B cell (primary cell): ENCODE measurements around the gene SCPEP1. TPM values are rescaled to one million over a fixed set of nuclear protein-coding genes. Genes with fewer than 3 reads are reported as not detected.

Experiments
- ATAC-seq: fragments of 200-7000 bp; cut with Tn5 transposase; one replicate; pipeline ENCODE4 v1.10.0; 2021; ENCODE audit warnings: low read depth, mild to moderate bottlenecking, moderate number of reproducible peaks, moderate library complexity
- CTCF ChIA-PET: fragments of 350-600 bp; sonication (Branson Sonifier 250); formaldehyde crosslinking; loops from one replicate; lab custom pipeline; 2021; ENCODE audit warnings: antibody characterized with exemption, inconsistent platforms; lab: Charles Lee
- POLR2A ChIA-PET: fragments of 350-600 bp; sonication (Branson Sonifier 250); formaldehyde crosslinking; loops from one replicate; lab custom pipeline; 2021; ENCODE audit warnings: antibody characterized with exemption; lab: Charles Lee
- DNase-seq: peaks from one replicate; pipeline ENCODE4 v3.0.0; 2013
- H2AFZ ChIP-seq: 2 replicates; pipeline ENCODE4 v1.6.1; 2012; ENCODE audit warnings: mild to moderate bottlenecking, low read depth, low read length; ENCODE audit not compliant: insufficient read depth, poor library complexity, severe bottlenecking
- H3K27ac ChIP-seq, 2 donors: 1 replicate in 1 of 2; 2 replicates in 1 of 2; pipeline ENCODE4 v1.5.1; 2012 to 2013; ENCODE audit warnings: low read length in 2 of 2, mild to moderate bottlenecking in 2 of 2, moderate library complexity in 1 of 2
- H3K27me3 ChIP-seq, 4 experiments: fragments of 200-600 bp in 1 of 4; sonication (generic) in 1 of 4; replicated peaks in 1 of 4; 1 replicate in 2 of 4; 2 replicates in 2 of 4; pipeline versions ENCODE4 v1.6.1 to v1.7.0; 2013 to 2016; ENCODE audit warnings: low read length in 3 of 4, mild to moderate bottlenecking in 2 of 4, mixed read lengths in 1 of 4, moderate library complexity in 1 of 4; ENCODE audit not compliant: insufficient read depth in 4 of 4, control insufficient read depth in 3 of 4; ENCODE audit errors: control extremely low read depth in 1 of 4
- H3K36me3 ChIP-seq, 2 experiments: replicated peaks in 1 of 2; 1 replicate in 1 of 2; 2 replicates in 1 of 2; pipeline versions ENCODE4 v1.6.1 to v1.7.1; 2013; ENCODE audit warnings: low read length in 1 of 2; ENCODE audit not compliant: insufficient read depth in 2 of 2, control insufficient read depth in 1 of 2; ENCODE audit errors: control extremely low read depth in 1 of 2, extremely low read depth in 1 of 2
- H3K4me1 ChIP-seq, 2 donors: fragments of 200-600 bp in 1 of 2; sonication (generic) in 1 of 2; 1 replicate in 1 of 2; 2 replicates in 1 of 2; pipeline versions ENCODE4 v1.5.1 to v1.6.1; 2013 to 2017; ENCODE audit warnings: low read length in 2 of 2; ENCODE audit not compliant: control insufficient read depth in 2 of 2, insufficient read depth in 2 of 2
- H3K4me2 ChIP-seq: replicated peaks from 2 replicates; pipeline ENCODE3; 2012; ENCODE audit warnings: mild to moderate bottlenecking, low read depth, low read length; ENCODE audit not compliant: poor library complexity, severe bottlenecking
- H3K4me3 ChIP-seq, 5 experiments: fragments of 200-600 bp in 1 of 5; sonication (generic) in 1 of 5; 1 replicate in 3 of 5; 2 replicates in 2 of 5; pipeline versions ENCODE4 v1.5.1 to v1.7.0; 2011 to 2016; ENCODE audit warnings: low read length in 4 of 5, mild to moderate bottlenecking in 4 of 5, low read depth in 2 of 5, control low read depth in 1 of 5, moderate library complexity in 1 of 5; ENCODE audit not compliant: insufficient read depth in 1 of 5; ENCODE audit errors: control extremely low read depth in 1 of 5, extremely low read depth in 1 of 5
- H3K79me2 ChIP-seq: fragments of 200-600 bp; sonication (generic); one replicate; pipeline ENCODE4 v1.6.0; 2016; ENCODE audit warnings: low read length; ENCODE audit not compliant: control insufficient read depth, insufficient read depth
- H3K9ac ChIP-seq: fragments of 200-600 bp; sonication (generic); 2 replicates; pipeline ENCODE4 v1.6.1; 2017; ENCODE audit warnings: mild to moderate bottlenecking, low read length, moderate library complexity
- H3K9me3 ChIP-seq, 3 donors: one replicate each; pipeline versions ENCODE4 v1.6.1 to v1.7.1; 2013; ENCODE audit warnings: low read length in 2 of 3; ENCODE audit not compliant: control insufficient read depth in 2 of 3, insufficient read depth in 1 of 3; ENCODE audit errors: control extremely low read depth in 1 of 3
- H4K20me1 ChIP-seq: 2 replicates; pipeline ENCODE4 v1.6.0; 2012; ENCODE audit warnings: mild to moderate bottlenecking, low read length; ENCODE audit not compliant: insufficient read depth, control insufficient read depth, poor library complexity, severe bottlenecking
- H3K27ac Mint-ChIP-seq: one replicate; pipeline ENCODE4 v1.8.0; 2021; ENCODE audit warnings: mixed read lengths
- H3K27me3 Mint-ChIP-seq: one replicate; pipeline ENCODE4 v1.8.0; 2021; ENCODE audit warnings: mixed read lengths
- H3K4me1 Mint-ChIP-seq: one replicate; pipeline ENCODE4 v1.8.0; 2021; ENCODE audit warnings: mixed read lengths
- H3K4me3 Mint-ChIP-seq: one replicate; pipeline ENCODE4 v1.8.0; 2021; ENCODE audit warnings: mixed read lengths
- H3K9me3 Mint-ChIP-seq: one replicate; pipeline ENCODE4 v1.8.0; 2022; ENCODE audit warnings: mixed read lengths; ENCODE audit not compliant: insufficient read depth
- CTCF ChIP-seq: fragments of 200-600 bp; IDR thresholded peaks from one replicate; pipeline ENCODE4 v1.8.0; 2022; ENCODE audit warnings: antibody characterized with exemption, mild to moderate bottlenecking
- EZH2 ChIP-seq: IDR thresholded peaks from 2 replicates; pipeline ENCODE4 v1.6.1; 2012; ENCODE audit warnings: borderline replicate concordance, low read depth, mild to moderate bottlenecking, moderate library complexity, low read length; ENCODE audit not compliant: insufficient read depth, poor library complexity, severe bottlenecking
- WGBS: methylation state at CpG from one replicate; pipeline ENCODE4 v1.1.5; 2013; ENCODE audit warnings: missing lambda C conversion rate; ENCODE audit not compliant: insufficient coverage; 5-methylcytosine and 5-hydroxymethylcytosine counted together
- intact Hi-C: fragments of 100-400 bp; cut with micrococcal nuclease; formaldehyde crosslinking; loops from one replicate; pipeline ENCODE4 v1.10.0; 2022
- polyA plus RNA-seq: library from polyadenylated mRNA; depleted of rRNA; stranded (reverse); fragments of >200 nt; gene quantifications from 2 replicates; pipeline ENCODE4 v1.2.3, GENCODE V29; 2012
- total RNA-seq, 2 donors: library from RNA; stranded (reverse); fragments of 120-200 nt in 1 of 2; gene quantifications; 1 replicate in 1 of 2; 2 replicates in 1 of 2; pipeline versions ENCODE4 v1.2.3 to v1.2.4, GENCODE V29; 2013 to 2022

The SCPEP1 gene
- total and polyA plus RNA-seq, 2 donors (not counting 1 experiment from before 2014, with no cell fraction given) = 66.6 to 121 TPM

GRCh38 chr17:57020208-57020607 is 42.3 kb downstream of the SCPEP1 start:
- no peak overlapping the region for H3K9ac ChIP-seq
- CTCF ChIA-PET = interaction anchor here (1.1 to 1.5 kb wide), 2 partner anchors 10 to 17 kb away, joined by 3 read pairs; no protein-coding TSS in a partner anchor
- H3K36me3 ChIP-seq = no peaks in the 10 kb centered on the region
- no peak overlapping the region for H3K4me3 Mint-ChIP-seq
- no peaks in the 10 kb centered on the region for H3K79me2 ChIP-seq
- H3K4me3 ChIP-seq = no peak overlapping the region
- H3K9me3 Mint-ChIP-seq = no peaks in the 10 kb centered on the region
- H4K20me1 ChIP-seq = no peaks in the 10 kb centered on the region
- ATAC-seq = no peak
- intact Hi-C loops = no loop called here
- DNase-seq = no peak
- H3K27me3 Mint-ChIP-seq = peaks cover 15% of the 10 kb centered on the region
- H2AFZ ChIP-seq = no peak overlapping the region
- H3K4me2 ChIP-seq = no peak overlapping the region
- POLR2A ChIA-PET = no interaction called here
- no peaks in the 10 kb centered on the region for H3K4me1 ChIP-seq
- H3K27me3 ChIP-seq = peaks cover 0 to 2% (median 0%) of the 10 kb centered on the region in 4 experiments
- H3K9me3 ChIP-seq = peaks cover 0 to 2% (median 1%) of the 10 kb centered on the region in 3 donors
- H3K27ac Mint-ChIP-seq = no peak overlapping the region
- TF ChIP-seq EZH2 (no peak), CTCF (no peak)
- H3K4me1 Mint-ChIP-seq = peaks cover 4% of the 10 kb centered on the region
- 96% methylated on average over 3 of the region's 3 CpGs for WGBS
- no peak overlapping the region for H3K27ac ChIP-seq

- Histone ChIP-seq H3K9me3 (peaks cover 1 to 11% (median 5%) of the 10 kb centered on the region in 3 donors), H3K4me1 (no peaks in the 10 kb centered on the region), H3K27ac (no peak overlapping the region), H3K27me3 (peaks cover 0 to 2% (median 0%) of the 10 kb centered on the region in 4 experiments), H2AFZ (no peak overlapping the region), H4K20me1 (no peaks in the 10 kb centered on the region), H3K4me3 (no peak overlapping the region), H3K36me3 (no peaks in the 10 kb centered on the region), H3K79me2 (no peaks in the 10 kb centered on the region), H3K4me2 (no peak overlapping the region), H3K9ac (no peak overlapping the region)
- 100% methylated on average over 1 of the region's 4 CpGs for WGBS
- no peak overlapping the region for H3K4me3 Mint-ChIP-seq
- no peaks in the 10 kb centered on the region for H3K9me3 Mint-ChIP-seq
- CTCF ChIA-PET = interaction anchor here (0.7 to 1.1 kb wide), 4 partner anchors 11 to 1208 kb away, joined by 3 to 6 read pairs (median 4); no protein-coding TSS in a partner anchor
- DNase-seq (no peak), ATAC-seq (no peak)
- TF ChIP-seq EZH2 (no peak), CTCF (no peak)
- H3K4me1 Mint-ChIP-seq = peaks cover 4% of the 10 kb centered on the region
- H3K27ac Mint-ChIP-seq = no peak overlapping the region
- POLR2A ChIA-PET = interaction anchor here (0.6 kb wide), 1 partner anchor 20 kb away, joined by 7 read pairs; no protein-coding TSS in a partner anchor
- H3K27me3 Mint-ChIP-seq = peaks cover 16% of the 10 kb centered on the region
- intact Hi-C loops = no loop called here
Observed at GRCh38 chr17:57021226-57021940, 43.5 kb downstream of the SCPEP1 start.
